ENCODE measurements around the gene FAM117A.
A peak's percentile ranks its signal among the peaks of the same experiment; 100 is the strongest.
"Not testable (repeated sequence)": the region's sequence is repeated elsewhere in the genome, so short reads cannot be mapped to it uniquely, and the experiment has no call there.

The FAM117A gene

GRCh38 chr17:49762151-49762941 is 1.6 kb downstream of the FAM117A start:
- DNase-seq (ENCODE audit: low read depth), result no peak

GRCh38 chr17:49760932-49761558 is 2.9 kb downstream of the FAM117A start:
- no peak for DNase-seq (ENCODE audit: low read depth)

- DNase-seq (ENCODE audit: low read depth), result no peak
Measured at GRCh38 chr17:49760296-49760695, 3.6 kb downstream of the FAM117A start.

GRCh38 chr17:49759203-49759602 is 4.7 kb downstream of the FAM117A start:
- no peak for DNase-seq (ENCODE audit: low read depth)

- DNase-seq (ENCODE audit: low read depth), result not testable (repeated sequence)
Measured at GRCh38 chr17:49758464-49759010, 5.4 kb downstream of the FAM117A start.

- no peak for DNase-seq (ENCODE audit: low read depth)
Measured at GRCh38 chr17:49757151-49757777, 6.7 kb downstream of the FAM117A start.

- DNase-seq (ENCODE audit: low read depth), result no peak
Measured at GRCh38 chr17:49756323-49757150, 7.4 kb downstream of the FAM117A start.

GRCh38 chr17:49755663-49756283 is 8.2 kb downstream of the FAM117A start:
- DNase-seq (ENCODE audit: low read depth), result no peak

- DNase-seq (ENCODE audit: low read depth), result no peak
Measured at GRCh38 chr17:49753959-49754391, 10.0 kb downstream of the FAM117A start.

- no peak for DNase-seq (ENCODE audit: low read depth)
Measured at GRCh38 chr17:49752508-49752907, 11.4 kb downstream of the FAM117A start.

- DNase-seq (ENCODE audit: low read depth), result no peak
Measured at GRCh38 chr17:49749730-49750129, 14.2 kb downstream of the FAM117A start.

- peak; percentile 52 for DNase-seq (ENCODE audit: low read depth)
Measured at GRCh38 chr17:49748791-49749190, 15.1 kb downstream of the FAM117A start.

GRCh38 chr17:49748223-49748622 is 15.7 kb downstream of the FAM117A start:
- no peak for DNase-seq (ENCODE audit: low read depth)

- DNase-seq (ENCODE audit: low read depth), result no peak
Measured at GRCh38 chr17:49747632-49748031, 16.3 kb downstream of the FAM117A start.

GRCh38 chr17:49746791-49747490 is 17.0 kb downstream of the FAM117A start:
- DNase-seq (ENCODE audit: low read depth), result no peak

- no peak for DNase-seq (ENCODE audit: low read depth)
Measured at GRCh38 chr17:49745175-49746139, 18.5 kb downstream of the FAM117A start.

GRCh38 chr17:49742166-49742638 is 21.7 kb downstream of the FAM117A start:
- no peak for DNase-seq (ENCODE audit: low read depth)

GRCh38 chr17:49741692-49742076 is 22.2 kb downstream of the FAM117A start:
- DNase-seq (ENCODE audit: low read depth), result no peak

GRCh38 chr17:49741009-49741691 is 22.8 kb downstream of the FAM117A start:
- DNase-seq (ENCODE audit: low read depth), result no peak

Measured in activated T-cell treated with anti-CD3 and anti-CD28 coated beads for 24 hours (primary cell).